Adrenal gland (tissue), 5 donors: ENCODE data around the gene WNT5A.

Experiments
- POLR2A ChIP-seq, 2 donors: fragments of 450-650 bp; IDR thresholded peaks; one replicate each; pipeline ENCODE4 v1.6.1; 2017; ENCODE audit warnings: antibody characterized with exemption in 2 of 2, mild to moderate bottlenecking in 2 of 2, moderate library complexity in 1 of 2
- TF ChIP-seq, protein P1 (sequence below), 6 experiments: fragments of 450-650 bp in 4 of 6; fragments of 200-600 bp in 2 of 6; sonication (generic) in 1 of 6; IDR thresholded peaks; 1 replicate in 5 of 6; 2 replicates in 1 of 6; pipeline versions ENCODE4 v1.5.1 to v1.8.0; 2016 to 2021; ENCODE audit warnings: antibody characterized with exemption in 6 of 6, mild to moderate bottlenecking in 2 of 6, moderate library complexity in 1 of 6
- donor health status: DM: no; HTN: no; CAD: no.

DNA sequence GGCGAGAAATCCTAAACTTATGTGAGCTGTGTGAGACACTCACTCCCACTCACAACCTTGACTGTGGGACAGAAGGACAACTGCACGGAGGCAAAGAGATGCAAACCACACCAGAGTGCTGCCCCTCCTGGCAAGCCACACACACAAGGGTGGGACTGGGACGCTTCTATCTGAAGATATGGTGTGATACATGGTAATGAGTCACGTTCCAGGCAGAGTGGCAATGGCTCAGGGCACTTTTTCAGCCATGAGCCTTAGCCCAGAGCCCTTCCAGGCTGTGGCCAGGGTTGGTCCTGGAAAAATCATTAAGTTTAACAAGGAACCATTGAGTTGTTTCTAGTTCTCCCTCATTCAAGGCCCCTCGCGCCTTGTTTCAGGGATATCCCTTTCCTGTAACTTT is 56.1 kb downstream of the WNT5A start:
- TF ChIP-seq, protein P1, sequence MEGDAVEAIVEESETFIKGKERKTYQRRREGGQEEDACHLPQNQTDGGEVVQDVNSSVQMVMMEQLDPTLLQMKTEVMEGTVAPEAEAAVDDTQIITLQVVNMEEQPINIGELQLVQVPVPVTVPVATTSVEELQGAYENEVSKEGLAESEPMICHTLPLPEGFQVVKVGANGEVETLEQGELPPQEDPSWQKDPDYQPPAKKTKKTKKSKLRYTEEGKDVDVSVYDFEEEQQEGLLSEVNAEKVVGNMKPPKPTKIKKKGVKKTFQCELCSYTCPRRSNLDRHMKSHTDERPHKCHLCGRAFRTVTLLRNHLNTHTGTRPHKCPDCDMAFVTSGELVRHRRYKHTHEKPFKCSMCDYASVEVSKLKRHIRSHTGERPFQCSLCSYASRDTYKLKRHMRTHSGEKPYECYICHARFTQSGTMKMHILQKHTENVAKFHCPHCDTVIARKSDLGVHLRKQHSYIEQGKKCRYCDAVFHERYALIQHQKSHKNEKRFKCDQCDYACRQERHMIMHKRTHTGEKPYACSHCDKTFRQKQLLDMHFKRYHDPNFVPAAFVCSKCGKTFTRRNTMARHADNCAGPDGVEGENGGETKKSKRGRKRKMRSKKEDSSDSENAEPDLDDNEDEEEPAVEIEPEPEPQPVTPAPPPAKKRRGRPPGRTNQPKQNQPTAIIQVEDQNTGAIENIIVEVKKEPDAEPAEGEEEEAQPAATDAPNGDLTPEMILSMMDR (IDR thresholded peaks at IDR 0.05) = no peak
- no peak for TF ChIP-seq POLR2A (IDR thresholded peaks at IDR 0.05)
